GM12878 (cell line): ENCODE measurements around the gene MYCBP2. TPM values are rescaled to one million over a fixed set of nuclear protein-coding genes. Genes with fewer than 3 reads are reported as not detected.

Experiments used
- ETV6 ChIP-seq, 2 experiments: fragments of 450-650 bp in 1 of 2; IDR thresholded peaks in 1 of 2; conservative IDR thresholded peaks in 1 of 2; 2 replicates each; pipeline ENCODE4 v1.6.1; 2014; ENCODE audit warnings: antibody characterized with exemption in 1 of 2, borderline replicate concordance in 1 of 2, low read depth in 1 of 2, mild to moderate bottlenecking in 1 of 2, moderate library complexity in 1 of 2
- GABPA ChIP-seq: IDR thresholded peaks from 2 replicates; pipeline ENCODE4 v1.6.1; 2014; ENCODE audit warnings: antibody characterized with exemption, low read depth, mild to moderate bottlenecking, inconsistent platforms
- HCFC1 ChIP-seq: fragments of 150-350 bp; IDR thresholded peaks from 2 replicates; pipeline ENCODE4 v1.6.1; 2014; ENCODE audit warnings: low read length
- IRF4 ChIP-seq: IDR thresholded peaks from 2 replicates; pipeline ENCODE4 v1.6.1; 2011; ENCODE audit warnings: low read depth, low read length
- JUNB ChIP-seq: IDR thresholded peaks from 2 replicates; pipeline ENCODE4 v1.6.1; 2016; ENCODE audit warnings: antibody characterized with exemption, mild to moderate bottlenecking
- NFYB ChIP-seq: IDR thresholded peaks from 2 replicates; pipeline ENCODE4 v1.6.1; 2011; ENCODE audit warnings: low read depth, mild to moderate bottlenecking, low read length, improper control_type of control experiment, moderate library complexity; ENCODE audit not compliant: insufficient read depth
- RUNX3 ChIP-seq: IDR thresholded peaks from 2 replicates; pipeline ENCODE4 v1.6.1; 2012; ENCODE audit warnings: low read length, inconsistent platforms
- SMAD5 ChIP-seq: IDR thresholded peaks from 2 replicates; pipeline ENCODE4 v1.6.1; 2016; ENCODE audit warnings: antibody characterized with exemption, low read depth
- ZBED1 ChIP-seq: IDR thresholded peaks from 2 replicates; pipeline ENCODE4 v1.6.1; 2016; ENCODE audit warnings: borderline replicate concordance
- polyA plus RNA-seq, 11 experiments: library from polyadenylated mRNA; depleted of rRNA in 4 of 11; unstranded in 6 of 11; stranded (reverse) in 5 of 11; fragments of >200 nt; fragmentation: Nextera tagmentation in 4 of 11; fragmentation: Illumina TruSeq in 1 of 11; extraction: Ambion mirVana in 4 of 11; extraction: Trizol in 1 of 11; gene quantifications; 1 replicate in 1 of 11; 2 replicates in 10 of 11; pipeline versions ENCODE4 v1.2.1 to v1.2.3, GENCODE V29; 2011 to 2016; ENCODE audit warnings: inconsistent platforms in 2 of 11, missing spikeins in 2 of 11, low read depth in 1 of 11
- total RNA-seq, 4 experiments: library from RNA; depleted of rRNA in 3 of 4; stranded (reverse); fragments of >200 nt in 3 of 4; fragmentation: Illumina TruSeq in 1 of 4; extraction: Trizol in 1 of 4; gene quantifications; 2 replicates each; pipeline versions ENCODE4 v1.2.1 to v1.2.3, GENCODE V29; 2013 to 2021
- TF ChIP-seq, protein P1 (sequence below): fragments of 450-650 bp; IDR thresholded peaks from 2 replicates; pipeline ENCODE4 v1.6.1; 2017; ENCODE audit warnings: mild to moderate bottlenecking, moderate library complexity
- TF ChIP-seq, protein P2 (sequence below): fragments of 450-650 bp; IDR thresholded peaks from 2 replicates; pipeline ENCODE4 v1.6.1; 2017; ENCODE audit warnings: mild to moderate bottlenecking, moderate library complexity
- TF ChIP-seq, protein P3 (sequence below): fragments of 450-650 bp; IDR thresholded peaks from 2 replicates; pipeline ENCODE4 v1.6.1; 2017; ENCODE audit warnings: mild to moderate bottlenecking, low read depth, inconsistent platforms; ENCODE audit not compliant: poor library complexity, severe bottlenecking
- TF ChIP-seq, protein P4 (sequence below): fragments of 450-650 bp; conservative IDR thresholded peaks from 2 replicates; pipeline ENCODE4 v1.6.1; 2017; ENCODE audit warnings: mild to moderate bottlenecking, moderate library complexity

The MYCBP2 gene
- total and polyA plus RNA-seq, 10 of the 15 experiments (the other 5 are each of a cell fraction or from before 2014, with no cell fraction given): 51.9 to 152 (median 98.2) TPM

DNA sequence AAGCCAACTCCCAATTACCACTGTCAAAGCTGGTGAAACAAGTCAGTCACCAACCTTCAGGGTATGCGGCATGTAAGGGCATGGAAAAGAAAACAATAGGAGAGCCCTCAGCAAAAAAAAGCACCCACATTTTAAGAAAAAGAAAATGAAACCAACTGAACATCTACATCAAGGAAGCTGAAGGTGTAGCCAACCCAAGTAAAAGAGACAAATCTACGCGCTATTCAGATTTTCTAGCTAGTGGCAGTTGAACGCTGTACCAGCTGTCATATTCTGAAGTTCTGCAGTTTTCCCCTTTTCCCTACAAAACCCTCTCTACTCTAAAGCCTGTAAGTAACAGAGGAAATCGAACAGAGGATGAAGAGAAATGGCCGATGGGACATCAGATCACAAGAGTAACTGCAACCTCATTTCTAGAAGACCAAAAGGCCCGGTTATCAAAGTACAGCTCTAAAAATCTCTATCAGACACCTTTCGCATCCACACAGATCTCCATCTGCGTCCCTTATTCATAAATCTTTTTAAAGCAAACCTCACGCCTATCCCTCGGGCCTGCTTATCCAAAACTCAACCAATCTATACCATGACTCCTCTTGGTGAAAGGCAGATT is 1.4 kb downstream of the MYCBP2 start (continued):
- TF ChIP-seq, protein P1, sequence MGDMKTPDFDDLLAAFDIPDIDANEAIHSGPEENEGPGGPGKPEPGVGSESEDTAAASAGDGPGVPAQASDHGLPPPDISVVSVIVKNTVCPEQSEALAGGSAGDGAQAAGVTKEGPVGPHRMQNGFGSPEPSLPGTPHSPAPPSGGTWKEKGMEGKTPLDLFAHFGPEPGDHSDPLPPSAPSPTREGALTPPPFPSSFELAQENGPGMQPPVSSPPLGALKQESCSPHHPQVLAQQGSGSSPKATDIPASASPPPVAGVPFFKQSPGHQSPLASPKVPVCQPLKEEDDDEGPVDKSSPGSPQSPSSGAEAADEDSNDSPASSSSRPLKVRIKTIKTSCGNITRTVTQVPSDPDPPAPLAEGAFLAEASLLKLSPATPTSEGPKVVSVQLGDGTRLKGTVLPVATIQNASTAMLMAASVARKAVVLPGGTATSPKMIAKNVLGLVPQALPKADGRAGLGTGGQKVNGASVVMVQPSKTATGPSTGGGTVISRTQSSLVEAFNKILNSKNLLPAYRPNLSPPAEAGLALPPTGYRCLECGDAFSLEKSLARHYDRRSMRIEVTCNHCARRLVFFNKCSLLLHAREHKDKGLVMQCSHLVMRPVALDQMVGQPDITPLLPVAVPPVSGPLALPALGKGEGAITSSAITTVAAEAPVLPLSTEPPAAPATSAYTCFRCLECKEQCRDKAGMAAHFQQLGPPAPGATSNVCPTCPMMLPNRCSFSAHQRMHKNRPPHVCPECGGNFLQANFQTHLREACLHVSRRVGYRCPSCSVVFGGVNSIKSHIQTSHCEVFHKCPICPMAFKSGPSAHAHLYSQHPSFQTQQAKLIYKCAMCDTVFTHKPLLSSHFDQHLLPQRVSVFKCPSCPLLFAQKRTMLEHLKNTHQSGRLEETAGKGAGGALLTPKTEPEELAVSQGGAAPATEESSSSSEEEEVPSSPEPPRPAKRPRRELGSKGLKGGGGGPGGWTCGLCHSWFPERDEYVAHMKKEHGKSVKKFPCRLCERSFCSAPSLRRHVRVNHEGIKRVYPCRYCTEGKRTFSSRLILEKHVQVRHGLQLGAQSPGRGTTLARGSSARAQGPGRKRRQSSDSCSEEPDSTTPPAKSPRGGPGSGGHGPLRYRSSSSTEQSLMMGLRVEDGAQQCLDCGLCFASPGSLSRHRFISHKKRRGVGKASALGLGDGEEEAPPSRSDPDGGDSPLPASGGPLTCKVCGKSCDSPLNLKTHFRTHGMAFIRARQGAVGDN: no peak
- TF ChIP-seq ETV6 (conservative IDR thresholded peaks at IDR 0.05 in 1 of 2, IDR thresholded peaks at IDR 0.05 in 1 of 2; ENCODE audit: borderline replicate concordance in 1 of 2, low read depth in 1 of 2) (no peak), JUNB (no peak), GABPA (no peak), RUNX3 (no peak), NFYB (no peak), ZBED1 (no peak), IRF4 (no peak), HCFC1 (no peak), SMAD5 (no peak)
- TF ChIP-seq, protein P2, sequence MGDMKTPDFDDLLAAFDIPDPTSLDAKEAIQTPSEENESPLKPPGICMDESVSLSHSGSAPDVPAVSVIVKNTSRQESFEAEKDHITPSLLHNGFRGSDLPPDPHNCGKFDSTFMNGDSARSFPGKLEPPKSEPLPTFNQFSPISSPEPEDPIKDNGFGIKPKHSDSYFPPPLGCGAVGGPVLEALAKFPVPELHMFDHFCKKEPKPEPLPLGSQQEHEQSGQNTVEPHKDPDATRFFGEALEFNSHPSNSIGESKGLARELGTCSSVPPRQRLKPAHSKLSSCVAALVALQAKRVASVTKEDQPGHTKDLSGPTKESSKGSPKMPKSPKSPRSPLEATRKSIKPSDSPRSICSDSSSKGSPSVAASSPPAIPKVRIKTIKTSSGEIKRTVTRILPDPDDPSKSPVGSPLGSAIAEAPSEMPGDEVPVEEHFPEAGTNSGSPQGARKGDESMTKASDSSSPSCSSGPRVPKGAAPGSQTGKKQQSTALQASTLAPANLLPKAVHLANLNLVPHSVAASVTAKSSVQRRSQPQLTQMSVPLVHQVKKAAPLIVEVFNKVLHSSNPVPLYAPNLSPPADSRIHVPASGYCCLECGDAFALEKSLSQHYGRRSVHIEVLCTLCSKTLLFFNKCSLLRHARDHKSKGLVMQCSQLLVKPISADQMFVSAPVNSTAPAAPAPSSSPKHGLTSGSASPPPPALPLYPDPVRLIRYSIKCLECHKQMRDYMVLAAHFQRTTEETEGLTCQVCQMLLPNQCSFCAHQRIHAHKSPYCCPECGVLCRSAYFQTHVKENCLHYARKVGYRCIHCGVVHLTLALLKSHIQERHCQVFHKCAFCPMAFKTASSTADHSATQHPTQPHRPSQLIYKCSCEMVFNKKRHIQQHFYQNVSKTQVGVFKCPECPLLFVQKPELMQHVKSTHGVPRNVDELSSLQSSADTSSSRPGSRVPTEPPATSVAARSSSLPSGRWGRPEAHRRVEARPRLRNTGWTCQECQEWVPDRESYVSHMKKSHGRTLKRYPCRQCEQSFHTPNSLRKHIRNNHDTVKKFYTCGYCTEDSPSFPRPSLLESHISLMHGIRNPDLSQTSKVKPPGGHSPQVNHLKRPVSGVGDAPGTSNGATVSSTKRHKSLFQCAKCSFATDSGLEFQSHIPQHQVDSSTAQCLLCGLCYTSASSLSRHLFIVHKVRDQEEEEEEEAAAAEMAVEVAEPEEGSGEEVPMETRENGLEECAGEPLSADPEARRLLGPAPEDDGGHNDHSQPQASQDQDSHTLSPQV: no peak
- TF ChIP-seq, protein P3, sequence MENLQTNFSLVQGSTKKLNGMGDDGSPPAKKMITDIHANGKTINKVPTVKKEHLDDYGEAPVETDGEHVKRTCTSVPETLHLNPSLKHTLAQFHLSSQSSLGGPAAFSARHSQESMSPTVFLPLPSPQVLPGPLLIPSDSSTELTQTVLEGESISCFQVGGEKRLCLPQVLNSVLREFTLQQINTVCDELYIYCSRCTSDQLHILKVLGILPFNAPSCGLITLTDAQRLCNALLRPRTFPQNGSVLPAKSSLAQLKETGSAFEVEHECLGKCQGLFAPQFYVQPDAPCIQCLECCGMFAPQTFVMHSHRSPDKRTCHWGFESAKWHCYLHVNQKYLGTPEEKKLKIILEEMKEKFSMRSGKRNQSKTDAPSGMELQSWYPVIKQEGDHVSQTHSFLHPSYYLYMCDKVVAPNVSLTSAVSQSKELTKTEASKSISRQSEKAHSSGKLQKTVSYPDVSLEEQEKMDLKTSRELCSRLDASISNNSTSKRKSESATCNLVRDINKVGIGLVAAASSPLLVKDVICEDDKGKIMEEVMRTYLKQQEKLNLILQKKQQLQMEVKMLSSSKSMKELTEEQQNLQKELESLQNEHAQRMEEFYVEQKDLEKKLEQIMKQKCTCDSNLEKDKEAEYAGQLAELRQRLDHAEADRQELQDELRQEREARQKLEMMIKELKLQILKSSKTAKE: peak; percentile 40
- TF ChIP-seq, protein P4, sequence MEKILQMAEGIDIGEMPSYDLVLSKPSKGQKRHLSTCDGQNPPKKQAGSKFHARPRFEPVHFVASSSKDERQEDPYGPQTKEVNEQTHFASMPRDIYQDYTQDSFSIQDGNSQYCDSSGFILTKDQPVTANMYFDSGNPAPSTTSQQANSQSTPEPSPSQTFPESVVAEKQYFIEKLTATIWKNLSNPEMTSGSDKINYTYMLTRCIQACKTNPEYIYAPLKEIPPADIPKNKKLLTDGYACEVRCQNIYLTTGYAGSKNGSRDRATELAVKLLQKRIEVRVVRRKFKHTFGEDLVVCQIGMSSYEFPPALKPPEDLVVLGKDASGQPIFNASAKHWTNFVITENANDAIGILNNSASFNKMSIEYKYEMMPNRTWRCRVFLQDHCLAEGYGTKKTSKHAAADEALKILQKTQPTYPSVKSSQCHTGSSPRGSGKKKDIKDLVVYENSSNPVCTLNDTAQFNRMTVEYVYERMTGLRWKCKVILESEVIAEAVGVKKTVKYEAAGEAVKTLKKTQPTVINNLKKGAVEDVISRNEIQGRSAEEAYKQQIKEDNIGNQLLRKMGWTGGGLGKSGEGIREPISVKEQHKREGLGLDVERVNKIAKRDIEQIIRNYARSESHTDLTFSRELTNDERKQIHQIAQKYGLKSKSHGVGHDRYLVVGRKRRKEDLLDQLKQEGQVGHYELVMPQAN: peak; percentile 29; the same call in 1 of the 2 replicates
